ENCODE measurements around the gene TTLL8. TPM values are rescaled to one million over a fixed set of nuclear protein-coding genes. Genes with fewer than 3 reads are reported as not detected.

Gene TTLL8
- polyA plus RNA-seq, 1 of the 3 experiments (the other 2 are of a cell fraction): not detected

DNA sequence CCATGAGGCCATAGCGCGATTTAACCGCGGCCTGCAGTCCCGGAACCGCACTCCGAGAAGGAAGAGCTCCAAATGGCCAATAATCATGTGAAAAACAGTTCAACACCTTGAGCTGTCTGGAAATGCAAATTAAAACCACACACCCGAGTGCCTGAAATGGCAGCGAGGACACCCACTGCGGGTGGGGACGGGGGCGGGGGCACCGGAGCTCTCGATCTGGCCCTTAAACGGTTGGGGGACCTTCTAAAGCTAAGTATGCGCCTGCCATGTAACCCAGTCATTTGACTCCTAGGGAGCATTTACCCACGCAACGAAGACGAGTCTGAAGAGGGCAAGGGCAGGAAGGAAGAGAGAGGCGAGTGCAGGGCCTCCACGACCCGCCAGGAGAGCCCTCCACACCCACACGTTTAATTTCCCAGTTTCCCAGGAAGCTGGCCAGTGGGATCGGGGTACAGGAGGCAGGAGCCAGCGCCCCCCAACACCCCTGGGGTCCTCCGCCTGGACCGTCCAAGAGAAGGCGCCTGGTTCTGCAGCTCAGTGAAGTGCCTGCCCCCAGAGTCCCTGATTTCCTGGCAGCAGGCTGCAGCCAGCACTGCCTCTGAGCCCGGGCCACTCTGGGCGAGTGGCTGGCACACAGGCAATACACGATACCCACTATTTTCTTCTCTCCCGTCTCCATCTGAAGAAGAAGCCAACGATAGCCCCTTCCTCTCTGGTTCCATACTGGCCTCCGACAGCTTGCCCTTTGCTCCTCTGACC lies 1.7 kb downstream of the TTLL8 start:
- no peaks in the 10 kb centered on the region; a peak in 1 of 4 replicates for H3K4me1 ChIP-seq (ENCODE audit: control insufficient read depth in 1 of 2, insufficient read depth in 2 of 2, low read depth in 1 of 2, low read length in 1 of 2)
- H3K27ac ChIP-seq (ENCODE audit: low read depth in 2 of 2, low read length in 1 of 2): no peak overlapping the region
- 75% methylated on average over 29 of the region's 34 CpGs for WGBS (ENCODE audit: low lambda C conversion rate)
- no peak overlapping the region for H3K9ac ChIP-seq
- H3K4me3 ChIP-seq (ENCODE audit: low read depth in 2 of 2, low read length in 1 of 2): no peak overlapping the region
- ChIA-PET POLR2A (no interaction called here), CTCF (interaction anchor here (0.8 to 1.8 kb wide), 2 partner anchors 11 to 26 kb away, joined by 3 to 8 read pairs; no protein-coding TSS in a partner anchor)
- H3K9me3 ChIP-seq: no peaks in the 10 kb centered on the region
- H3K27me3 ChIP-seq (ENCODE audit: insufficient read depth): peaks cover 15% of the 10 kb centered on the region
- no peaks in the 10 kb centered on the region for H3F3A ChIP-seq (replicated peaks; ENCODE audit: insufficient read depth)
- no peaks in the 10 kb centered on the region for H3K36me3 ChIP-seq (replicated peaks in 1 of 2; ENCODE audit: control insufficient read depth in 1 of 2, insufficient read depth in 2 of 2, low read length in 1 of 2)
- DNase-seq: no peak
- H3K79me2 ChIP-seq (ENCODE audit: insufficient read depth): no peaks in the 10 kb centered on the region
- H3K4me2 ChIP-seq: no peak overlapping the region
- TF ChIP-seq TCF12 (IDR thresholded peaks at IDR 0.05): no peak
- no peak for TF ChIP-seq GABPA (IDR thresholded peaks at IDR 0.05; ENCODE audit: low read depth)
- no peak for TF ChIP-seq GATA2 (CRISPR knock-in tag; IDR thresholded peaks at IDR 0.05)
- TF ChIP-seq, protein P1, sequence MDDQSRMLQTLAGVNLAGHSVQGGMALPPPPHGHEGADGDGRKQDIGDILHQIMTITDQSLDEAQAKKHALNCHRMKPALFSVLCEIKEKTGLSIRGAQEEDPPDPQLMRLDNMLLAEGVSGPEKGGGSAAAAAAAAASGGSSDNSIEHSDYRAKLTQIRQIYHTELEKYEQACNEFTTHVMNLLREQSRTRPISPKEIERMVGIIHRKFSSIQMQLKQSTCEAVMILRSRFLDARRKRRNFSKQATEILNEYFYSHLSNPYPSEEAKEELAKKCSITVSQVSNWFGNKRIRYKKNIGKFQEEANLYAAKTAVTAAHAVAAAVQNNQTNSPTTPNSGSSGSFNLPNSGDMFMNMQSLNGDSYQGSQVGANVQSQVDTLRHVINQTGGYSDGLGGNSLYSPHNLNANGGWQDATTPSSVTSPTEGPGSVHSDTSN (IDR thresholded peaks at IDR 0.05): no peak
- no peak for TF ChIP-seq RXRA (IDR thresholded peaks at IDR 0.05; ENCODE audit: borderline replicate concordance, low read depth)
- TF ChIP-seq USF2 (IDR thresholded peaks at IDR 0.05; ENCODE audit: borderline replicate concordance, low read depth, low read length): no peak
- no peak for TF ChIP-seq RAD21 (IDR thresholded peaks at IDR 0.05; ENCODE audit: low read length)
- no peak for TF ChIP-seq FOXJ3 (CRISPR knock-in tag; IDR thresholded peaks at IDR 0.05)
- TF ChIP-seq ELF1 (IDR thresholded peaks at IDR 0.05): no peak
- TF ChIP-seq CHD2 (IDR thresholded peaks at IDR 0.05; ENCODE audit: low read length, partially characterized antibody): no peak
- no peak for TF ChIP-seq NRF1 (IDR thresholded peaks at IDR 0.05; ENCODE audit: low read depth, low read length)
- TF ChIP-seq RCOR1 (IDR thresholded peaks at IDR 0.05; ENCODE audit: low read length): no peak
- no peak for TF ChIP-seq SIN3A (IDR thresholded peaks at IDR 0.05; ENCODE audit: borderline replicate concordance, low read depth, low read length)
- no peak for TF ChIP-seq RFX5 (IDR thresholded peaks at IDR 0.05; ENCODE audit: low read length)
- no peak for TF ChIP-seq NFIC (IDR thresholded peaks at IDR 0.05; ENCODE audit: borderline replicate concordance)
- no peak for TF ChIP-seq MXI1 (IDR thresholded peaks at IDR 0.05; ENCODE audit: low read depth, low read length)
- TF ChIP-seq MAX (IDR thresholded peaks at IDR 0.05; ENCODE audit: low read depth): no peak
- TF ChIP-seq EZH2phosphoT487 (IDR thresholded peaks at IDR 0.05; ENCODE audit: borderline replicate concordance, low read depth): no peak
- H3K9me2 ChIP-seq: no peaks in the 10 kb centered on the region
- no peak overlapping the region for H2AFZ ChIP-seq (ENCODE audit: low read depth)
- H4K20me1 ChIP-seq (ENCODE audit: insufficient read depth): no peaks in the 10 kb centered on the region
